ENCODE data around the gene VAV1.
"Not testable (repeated sequence)": the region's sequence is repeated elsewhere in the genome, so short reads cannot be mapped to it uniquely, and the experiment has no call there.

Gene VAV1

GRCh38 chr19:6743714-6744380 lies 28.7 kb upstream of the VAV1 start:
- Histone ChIP-seq H4K91ac (ENCODE audit: low read depth, low read length, poor library complexity) (no peak overlapping the region), H3K4me1 (ENCODE audit: control insufficient read depth in 2 of 2, insufficient read depth in 1 of 2, low read depth in 1 of 2, low read length in 2 of 2) (peaks cover 24 to 26% of the 10 kb centered on the region in 2 donors), H3K27ac (replicated peaks; ENCODE audit: low read length) (peak overlapping the region; percentile 92), H2BK120ac (ENCODE audit: low read depth, low read length) (peak overlapping the region; percentile 61), H3K4me2 (ENCODE audit: insufficient read depth, low read length, poor library complexity, severe bottlenecking) (peak overlapping the region; percentile 31), H4K8ac (ENCODE audit: low read depth, low read length) (no peak overlapping the region), H3K27me3 (ENCODE audit: control insufficient read depth in 3 of 3, insufficient read depth in 3 of 3, low read depth in 1 of 3, low read length in 3 of 3) (no peaks in the 10 kb centered on the region), H3K14ac (ENCODE audit: low read length) (no peak overlapping the region), H2BK5ac (ENCODE audit: low read length) (peak overlapping the region; percentile 95), H2BK12ac (ENCODE audit: low read length) (peak overlapping the region; percentile 41), H3K9ac (ENCODE audit: low read depth, low read length, poor library complexity) (no peak overlapping the region), H2AFZ (ENCODE audit: low read length) (peak overlapping the region; percentile 39), H3K23ac (ENCODE audit: low read depth, low read length, poor library complexity) (no peak overlapping the region), H3K9me3 (replicated peaks in 1 of 2; ENCODE audit: control insufficient read depth in 2 of 2, insufficient read depth in 1 of 2, low read depth in 1 of 2, low read length in 2 of 2) (peaks cover 3 to 9% of the 10 kb centered on the region in 2 donors), H3K4ac (ENCODE audit: low read length) (no peak overlapping the region), H3K18ac (ENCODE audit: low read length) (peak overlapping the region; percentile 94), H2BK15ac (ENCODE audit: low read length) (peak overlapping the region; percentile 91), H3K79me1 (ENCODE audit: low read depth, low read length) (no peaks in the 10 kb centered on the region), H3K4me3 (ENCODE audit: low read length in 2 of 2) (no peak overlapping the region), H3K36me3 (replicated peaks in 1 of 2; ENCODE audit: control insufficient read depth in 2 of 2, insufficient read depth in 2 of 2, low read length in 2 of 2) (peaks cover 20 to 45% of the 10 kb centered on the region in 2 donors), H2AK5ac (ENCODE audit: low read depth, low read length) (peak overlapping the region; percentile 98)
- no CpG with 5 or more reads among the region's 15 CpGs for WGBS, 2 donors (ENCODE audit: extremely low coverage in 2 of 2, insufficient read length in 2 of 2, insufficient replicate concordance in 1 of 2)
- peak; percentile 58 for DNase-seq (ENCODE audit: low spot score)

- Histone ChIP-seq H2BK120ac (ENCODE audit: low read depth, low read length) (peak overlapping the region; percentile 61), H3K4me2 (ENCODE audit: insufficient read depth, low read length, poor library complexity, severe bottlenecking) (peak overlapping the region; percentile 31), H3K4me1 (ENCODE audit: control insufficient read depth in 2 of 2, insufficient read depth in 1 of 2, low read depth in 1 of 2, low read length in 2 of 2) (peaks cover 20 to 22% of the 10 kb centered on the region in 2 donors), H2AK5ac (ENCODE audit: low read depth, low read length) (peak overlapping the region; percentile 98), H3K14ac (ENCODE audit: low read length) (peak overlapping the region; percentile 63), H3K27ac (replicated peaks; ENCODE audit: low read length) (peak overlapping the region; percentile 92), H3K79me1 (ENCODE audit: low read depth, low read length) (no peaks in the 10 kb centered on the region), H3K23ac (ENCODE audit: low read depth, low read length, poor library complexity) (no peak overlapping the region), H4K91ac (ENCODE audit: low read depth, low read length, poor library complexity) (peak overlapping the region; percentile 11), H2BK12ac (ENCODE audit: low read length) (peak overlapping the region; percentile 41), H3K27me3 (ENCODE audit: control insufficient read depth in 3 of 3, insufficient read depth in 3 of 3, low read depth in 1 of 3, low read length in 3 of 3) (no peaks in the 10 kb centered on the region), H3K18ac (ENCODE audit: low read length) (peak overlapping the region; percentile 94), H4K8ac (ENCODE audit: low read depth, low read length) (peak overlapping the region; percentile 98), H2AFZ (ENCODE audit: low read length) (peak overlapping the region; percentile 39), H3K4ac (ENCODE audit: low read length) (peak overlapping the region; percentile 54), H3K36me3 (replicated peaks in 1 of 2; ENCODE audit: control insufficient read depth in 2 of 2, insufficient read depth in 2 of 2, low read length in 2 of 2) (peaks cover 25 to 53% of the 10 kb centered on the region in 2 donors), H3K9ac (ENCODE audit: low read depth, low read length, poor library complexity) (peak overlapping the region; percentile 18), H2BK15ac (ENCODE audit: low read length) (peak overlapping the region; percentile 91), H3K4me3 (ENCODE audit: low read length in 2 of 2) (no peak overlapping the region), H3K9me3 (replicated peaks in 1 of 2; ENCODE audit: control insufficient read depth in 2 of 2, insufficient read depth in 1 of 2, low read depth in 1 of 2, low read length in 2 of 2) (peaks cover 3 to 9% of the 10 kb centered on the region in 2 donors), H2BK5ac (ENCODE audit: low read length) (peak overlapping the region; percentile 95)
- no peak for DNase-seq (ENCODE audit: low spot score)
- WGBS, 2 donors (ENCODE audit: extremely low coverage in 2 of 2, insufficient read length in 2 of 2, insufficient replicate concordance in 1 of 2), result no CpG with 5 or more reads among the region's 41 CpGs
Measured at GRCh38 chr19:6744381-6745301, 27.9 kb upstream of the VAV1 start.

GRCh38 chr19:6745965-6746364 lies 26.5 kb upstream of the VAV1 start:
- H3K23ac ChIP-seq (ENCODE audit: low read depth, low read length, poor library complexity), result peak overlapping the region; percentile 59
- H2BK15ac ChIP-seq (ENCODE audit: low read length), result no peak overlapping the region
- H3K79me1 ChIP-seq (ENCODE audit: low read depth, low read length), result no peaks in the 10 kb centered on the region
- H2AK5ac ChIP-seq (ENCODE audit: low read depth, low read length), result no peak overlapping the region
- no peak overlapping the region for H2BK12ac ChIP-seq (ENCODE audit: low read length)
- H4K91ac ChIP-seq (ENCODE audit: low read depth, low read length, poor library complexity), result no peak overlapping the region
- H3K27ac ChIP-seq (replicated peaks; ENCODE audit: low read length), result no peak overlapping the region
- H3K27me3 ChIP-seq (ENCODE audit: control insufficient read depth in 3 of 3, insufficient read depth in 3 of 3, low read depth in 1 of 3, low read length in 3 of 3), result no peaks in the 10 kb centered on the region
- no peak for DNase-seq (ENCODE audit: low spot score)
- H3K9me3 ChIP-seq (replicated peaks in 1 of 2; ENCODE audit: control insufficient read depth in 2 of 2, insufficient read depth in 1 of 2, low read depth in 1 of 2, low read length in 2 of 2), result peaks cover 3 to 9% of the 10 kb centered on the region in 2 donors
- peaks cover 20 to 21% of the 10 kb centered on the region in 2 donors for H3K4me1 ChIP-seq (ENCODE audit: control insufficient read depth in 2 of 2, insufficient read depth in 1 of 2, low read depth in 1 of 2, low read length in 2 of 2)
- no peak overlapping the region for H2AFZ ChIP-seq (ENCODE audit: low read length)
- H2BK120ac ChIP-seq (ENCODE audit: low read depth, low read length), result no peak overlapping the region
- peak overlapping the region; percentile 15 for H3K9ac ChIP-seq (ENCODE audit: low read depth, low read length, poor library complexity)
- H3K4ac ChIP-seq (ENCODE audit: low read length), result no peak overlapping the region
- no peak overlapping the region for H4K8ac ChIP-seq (ENCODE audit: low read depth, low read length)
- no peak overlapping the region for H3K4me3 ChIP-seq (ENCODE audit: low read length in 2 of 2)
- H3K18ac ChIP-seq (ENCODE audit: low read length), result peak overlapping the region; percentile 77
- no CpG with 5 or more reads among the region's 24 CpGs for WGBS, 2 donors (ENCODE audit: extremely low coverage in 2 of 2, insufficient read length in 2 of 2, insufficient replicate concordance in 1 of 2)
- H2BK5ac ChIP-seq (ENCODE audit: low read length), result no peak overlapping the region
- H3K14ac ChIP-seq (ENCODE audit: low read length), result no peak overlapping the region
- peaks cover 31 to 64% of the 10 kb centered on the region in 2 donors for H3K36me3 ChIP-seq (replicated peaks in 1 of 2; ENCODE audit: control insufficient read depth in 2 of 2, insufficient read depth in 2 of 2, low read length in 2 of 2)
- H3K4me2 ChIP-seq (ENCODE audit: insufficient read depth, low read length, poor library complexity, severe bottlenecking), result no peak overlapping the region

GRCh38 chr19:6748543-6748942 lies 24.0 kb upstream of the VAV1 start:
- H4K8ac ChIP-seq (ENCODE audit: low read depth, low read length); H3K18ac ChIP-seq (ENCODE audit: low read length); H3K4me2 ChIP-seq (ENCODE audit: insufficient read depth, low read length, poor library complexity, severe bottlenecking); H2BK120ac ChIP-seq (ENCODE audit: low read depth, low read length); H2BK5ac ChIP-seq (ENCODE audit: low read length); H2BK12ac ChIP-seq (ENCODE audit: low read length); H3K9me3 ChIP-seq (replicated peaks in 1 of 2; ENCODE audit: control insufficient read depth in 2 of 2, insufficient read depth in 1 of 2, low read depth in 1 of 2, low read length in 2 of 2); H3K27me3 ChIP-seq (ENCODE audit: control insufficient read depth in 3 of 3, insufficient read depth in 3 of 3, low read depth in 1 of 3, low read length in 3 of 3); H3K14ac ChIP-seq (ENCODE audit: low read length); H2AFZ ChIP-seq (ENCODE audit: low read length); H3K23ac ChIP-seq (ENCODE audit: low read depth, low read length, poor library complexity); H3K4me3 ChIP-seq (ENCODE audit: low read length in 2 of 2); H3K4ac ChIP-seq (ENCODE audit: low read length); H2BK15ac ChIP-seq (ENCODE audit: low read length); DNase-seq (ENCODE audit: low spot score); H3K79me1 ChIP-seq (ENCODE audit: low read depth, low read length); H3K9ac ChIP-seq (ENCODE audit: low read depth, low read length, poor library complexity); H3K27ac ChIP-seq (replicated peaks; ENCODE audit: low read length); H4K91ac ChIP-seq (ENCODE audit: low read depth, low read length, poor library complexity); H2AK5ac ChIP-seq (ENCODE audit: low read depth, low read length): not testable (repeated sequence)
- H3K36me3 ChIP-seq (replicated peaks in 1 of 2; ENCODE audit: control insufficient read depth in 2 of 2, insufficient read depth in 2 of 2, low read length in 2 of 2), result peaks cover 39 to 76% of the 10 kb centered on the region in 2 donors
- H3K4me1 ChIP-seq (ENCODE audit: control insufficient read depth in 2 of 2, insufficient read depth in 1 of 2, low read depth in 1 of 2, low read length in 2 of 2), result peaks cover 12 to 15% of the 10 kb centered on the region in 2 donors
- no CpG with 5 or more reads among the region's 10 CpGs for WGBS, 2 donors (ENCODE audit: extremely low coverage in 2 of 2, insufficient read length in 2 of 2, insufficient replicate concordance in 1 of 2)

Data from neuronal stem cell (in vitro differentiated cells).